HCT116 (cell line): ENCODE measurements around the gene RAI2. TPM values are rescaled to one million over a fixed set of nuclear protein-coding genes. Genes with fewer than 3 reads are reported as not detected.
"Not testable (repeated sequence)": the region's sequence is repeated elsewhere in the genome, so short reads cannot be mapped to it uniquely, and the experiment has no call there.

Experiments used
- ATAC-seq: fragments of 200-7000 bp; cut with Tn5 transposase; 2 replicates; pipeline ENCODE4 v1.9.1; 2020; ENCODE audit warnings: mild to moderate bottlenecking, moderate library complexity
- BruUV-seq: library from RNA; stranded (reverse); fragments of 400-500 nt; replicated peaks from 2 replicates; lab custom pipeline; 2021; lab: Mats Ljungman, UMichigan
- CTCF ChIA-PET: fragments of 300-600 bp; sonication (Branson Sonifier 250); formaldehyde crosslinking; loops from one replicate; lab custom pipeline; 2021; ENCODE audit warnings: antibody characterized with exemption; lab: Charles Lee
- POLR2A ChIA-PET: fragments of 300-600, 350-600 bp; sonication (Branson Sonifier 250); formaldehyde crosslinking; loops from one replicate; lab custom pipeline; 2021; ENCODE audit warnings: antibody characterized with exemption; lab: Charles Lee
- RAD21 ChIA-PET, 2 experiments: fragments of 300-600 bp; sonication (Branson Sonifier 250); formaldehyde crosslinking; loops; one replicate each; lab custom pipeline; 2023; ENCODE audit warnings: low total read pairs in 2 of 2; ENCODE audit not compliant: uncharacterized antibody in 2 of 2, unreplicated experiment in 2 of 2, low non-redundant PET in 1 of 2; lab: Charles Lee
- DNase-seq: peaks from one replicate; pipeline ENCODE4 v3.0.0-alpha.2; 2010; ENCODE audit warnings: low read depth, low spot score
- H2AFZ ChIP-seq: fragments of 200-600 bp; shearing (Covaris generic), sonication (generic); 2 replicates; pipeline ENCODE4 v1.6.1; 2017; ENCODE audit warnings: low read depth, mixed run types, mixed read lengths, antibody characterized with exemption, low read length; ENCODE audit not compliant: poor library complexity, severe bottlenecking
- H3K27ac ChIP-seq: 2 replicates; pipeline ENCODE4 v1.5.1; 2012; ENCODE audit warnings: low read depth, low read length
- H3K27me3 ChIP-seq: fragments of 200-600 bp; sonication (generic); 2 replicates; pipeline ENCODE4 v1.6.1; 2016; ENCODE audit warnings: mixed run types, low read length, mixed read lengths; ENCODE audit not compliant: insufficient read depth
- H3K36me3 ChIP-seq, 2 experiments: fragments of 200-500 bp in 1 of 2; fragments of 200-600 bp in 1 of 2; sonication (Bioruptor generic) in 1 of 2; sonication (generic) in 1 of 2; 2 replicates each; pipeline versions ENCODE4 v1.5.1 to v1.6.1; 2014 to 2016; ENCODE audit warnings: low read length in 2 of 2, inconsistent platforms in 1 of 2, mixed read lengths in 1 of 2, mixed run types in 1 of 2; ENCODE audit not compliant: insufficient read depth in 2 of 2, control insufficient read depth in 1 of 2
- H3K4me1 ChIP-seq, 2 experiments: fragments of 200-600 bp in 1 of 2; sonication (generic) in 1 of 2; 2 replicates each; pipeline versions ENCODE4 v1.5.1 to v1.6.1; 2012 to 2017; ENCODE audit warnings: low read length in 2 of 2, inconsistent platforms in 1 of 2, mild to moderate bottlenecking in 1 of 2, mixed read lengths in 1 of 2, mixed run types in 1 of 2, moderate library complexity in 1 of 2; ENCODE audit not compliant: insufficient read depth in 2 of 2, control insufficient read depth in 1 of 2
- H3K4me2 ChIP-seq: fragments of 200-600 bp; sonication (generic); 2 replicates; pipeline ENCODE4 v1.6.1; 2017; ENCODE audit warnings: mixed run types, low read length, mixed read lengths
- H3K4me3 ChIP-seq, 2 experiments: fragments of 200-600 bp in 1 of 2; sonication (generic) in 1 of 2; replicated peaks in 1 of 2; 2 replicates each; pipeline ENCODE4 v1.5.1; 2011 to 2016; ENCODE audit warnings: low read length in 2 of 2, control low read depth in 1 of 2, low read depth in 1 of 2, mild to moderate bottlenecking in 1 of 2, mixed read lengths in 1 of 2, mixed run types in 1 of 2
- H3K79me2 ChIP-seq: fragments of 200-600 bp; sonication (generic); 2 replicates; pipeline ENCODE4 v1.6.1; 2017; ENCODE audit warnings: mild to moderate bottlenecking, mixed run types, low read length, moderate library complexity, mixed read lengths; ENCODE audit not compliant: insufficient read depth
- H3K9ac ChIP-seq: fragments of 200-600 bp; sonication (generic); 2 replicates; pipeline ENCODE4 v1.6.1; 2016; ENCODE audit warnings: low read length, mixed read lengths
- H3K9me2 ChIP-seq: fragments of 200-600 bp; sonication (generic), shearing (Covaris generic); 2 replicates; pipeline ENCODE4 v1.6.1; 2017; ENCODE audit warnings: mixed run types, mild to moderate bottlenecking, moderate library complexity; ENCODE audit not compliant: insufficient read depth
- H3K9me3 ChIP-seq, 2 experiments: fragments of 200-500 bp in 1 of 2; fragments of 200-600 bp in 1 of 2; sonication (Bioruptor generic) in 1 of 2; sonication (generic) in 1 of 2; 2 replicates each; pipeline ENCODE4 v1.6.1; 2014 to 2017; ENCODE audit warnings: low read length in 2 of 2, mixed read lengths in 2 of 2, inconsistent platforms in 1 of 2, low read depth in 1 of 2, mild to moderate bottlenecking in 1 of 2, mixed run types in 1 of 2, moderate library complexity in 1 of 2; ENCODE audit not compliant: control insufficient read depth in 1 of 2, insufficient read depth in 1 of 2
- H4K20me1 ChIP-seq: fragments of 200-600 bp; sonication (generic), shearing (Covaris generic); 2 replicates; pipeline ENCODE4 v1.6.1; 2017; ENCODE audit warnings: mixed run types, mild to moderate bottlenecking, moderate library complexity; ENCODE audit not compliant: insufficient read depth
- EZH2 ChIP-seq: fragments of 200-600 bp; sonication (generic); IDR thresholded peaks from 2 replicates; pipeline ENCODE4 v1.6.1; 2017; ENCODE audit warnings: antibody characterized with exemption, mixed run types
- EZH2phosphoT487 ChIP-seq: fragments of 200-600 bp; IDR thresholded peaks from 2 replicates; pipeline ENCODE4 v1.6.1; 2018; ENCODE audit warnings: antibody characterized with exemption, borderline replicate concordance
- FOSL1 ChIP-seq: IDR thresholded peaks from 2 replicates; pipeline ENCODE4 v1.6.1; 2012; ENCODE audit warnings: low read depth
- RAD21 ChIP-seq: IDR thresholded peaks from 2 replicates; pipeline ENCODE4 v1.6.1; 2012; ENCODE audit warnings: low read depth, mild to moderate bottlenecking
- REST ChIP-seq: IDR thresholded peaks from 2 replicates; pipeline ENCODE4 v1.6.1; 2012; ENCODE audit warnings: low read depth
- SP1 ChIP-seq: IDR thresholded peaks from 2 replicates; pipeline ENCODE4 v1.6.1; 2012; ENCODE audit warnings: low read depth
- SRF ChIP-seq: IDR thresholded peaks from 2 replicates; pipeline ENCODE4 v1.6.1; 2012; ENCODE audit warnings: low read depth
- YY1 ChIP-seq: IDR thresholded peaks from 2 replicates; pipeline ENCODE4 v1.6.1; 2011; ENCODE audit warnings: low read length, low read depth, moderate library complexity, mild to moderate bottlenecking; ENCODE audit not compliant: insufficient replicate concordance; ENCODE audit errors: extremely low read depth
- intact Hi-C: fragments of 100-400 bp; cut with micrococcal nuclease; formaldehyde crosslinking; loops from 2 replicates; pipeline ENCODE4 v1.10.0; 2022
- total RNA-seq: library from RNA; stranded (reverse); gene quantifications from one replicate; pipeline ENCODE4 v1.2.1, GENCODE V29; 2021; ENCODE audit not compliant: unreplicated experiment

RAI2 gene
- total RNA-seq, 1 experiment from 2014 or later, result not detected

DNA sequence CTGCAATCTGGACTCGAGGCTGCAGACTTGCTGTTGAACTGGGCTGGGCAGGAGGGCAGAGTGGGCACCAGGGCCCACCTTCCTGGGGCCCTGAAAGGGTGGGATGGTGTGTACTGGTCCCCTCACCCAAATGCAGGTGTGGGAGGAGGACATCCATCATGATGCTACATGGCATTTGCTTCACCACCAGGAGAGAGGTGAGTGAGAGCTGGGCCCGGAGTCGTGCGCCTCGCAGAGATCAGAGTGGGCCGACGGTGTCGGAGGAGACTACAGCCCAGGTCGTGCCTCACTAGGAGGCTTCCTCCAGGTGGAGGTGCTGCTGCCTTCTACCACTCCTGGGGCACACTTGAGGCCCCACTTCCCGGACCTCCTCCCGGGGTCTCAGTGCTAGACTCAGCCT, 73.5 kb downstream of the RAI2 start:
- CTCF ChIA-PET, result no interaction called here
- no TSS peak for BruUV-seq
- H4K20me1 ChIP-seq, result no peaks in the 10 kb centered on the region
- H3K9me3 ChIP-seq, result no peaks in the 10 kb centered on the region
- TF ChIP-seq YY1 (no peak), SRF (no peak), EZH2phosphoT487 (no peak), SP1 (no peak), FOSL1 (no peak), REST (no peak), RAD21 (no peak), EZH2 (no peak)
- H3K9ac ChIP-seq, result no peak overlapping the region
- H3K9me2 ChIP-seq, result no peaks in the 10 kb centered on the region
- no peaks in the 10 kb centered on the region for H3K79me2 ChIP-seq
- H3K4me2 ChIP-seq, result no peak overlapping the region
- no peak for DNase-seq
- H3K27ac ChIP-seq, result no peak overlapping the region
- POLR2A ChIA-PET, result no interaction called here
- no peaks in the 10 kb centered on the region for H3K4me1 ChIP-seq
- RAD21 ChIA-PET, result no interaction called here
- intact Hi-C loops, result no loop called here
- H3K36me3 ChIP-seq, result no peaks in the 10 kb centered on the region
- ATAC-seq, result no peak
- H3K4me3 ChIP-seq, result no peak overlapping the region
- no peaks in the 10 kb centered on the region for H3K27me3 ChIP-seq
- no peak overlapping the region for H2AFZ ChIP-seq

GRCh38 chrX:17786554-17787347, 74.3 kb downstream of the RAI2 start:
- intact Hi-C loops, H3K4me2 ChIP-seq, H3K27ac ChIP-seq, H3K79me2 ChIP-seq, H4K20me1 ChIP-seq, H3K9ac ChIP-seq, H3K4me3 ChIP-seq, H3K9me3 ChIP-seq, RAD21 ChIA-PET, H2AFZ ChIP-seq, ATAC-seq, H3K36me3 ChIP-seq, POLR2A ChIA-PET, H3K27me3 ChIP-seq, BruUV-seq, H3K9me2 ChIP-seq, H3K4me1 ChIP-seq, CTCF ChIA-PET, DNase-seq: not testable (repeated sequence)
